NCI-H2171 (cell line): Measurements from ENCODE around the gene CD7.
A peak's percentile ranks its signal among the peaks of the same experiment; 100 is the strongest.

ENCODE experiments used
- DNase-seq: peaks from one replicate; lab custom pipeline; 2025; lab: John Stamatoyannopoulos, UW

The CD7 gene

GRCh38 chr17:82278308-82278707 is 39.1 kb downstream of the CD7 start:
- no peak for DNase-seq

- peak; percentile 72 for DNase-seq
Measured at GRCh38 chr17:82277851-82278250, 39.6 kb downstream of the CD7 start.

DNA sequence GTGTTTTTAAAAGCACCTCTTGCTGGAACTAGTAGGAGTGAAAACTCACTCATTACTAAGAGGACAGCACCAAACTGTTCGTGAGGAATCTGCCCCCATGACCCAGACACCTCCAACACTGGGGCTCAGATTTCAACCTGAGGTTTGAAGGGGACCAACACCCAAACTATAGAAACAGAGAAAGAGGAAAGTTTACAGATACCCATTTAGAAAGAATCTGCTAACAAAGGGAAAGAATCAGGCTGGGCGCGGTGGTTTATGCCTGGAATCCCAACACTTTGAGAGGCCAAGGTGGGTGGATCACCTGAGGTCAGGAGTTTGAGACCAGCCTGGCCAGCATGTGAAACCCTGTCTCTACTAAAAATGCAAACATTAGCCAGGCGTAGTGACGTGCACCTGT is 40.5 kb downstream of the CD7 start:
- no peak for DNase-seq

DNA sequence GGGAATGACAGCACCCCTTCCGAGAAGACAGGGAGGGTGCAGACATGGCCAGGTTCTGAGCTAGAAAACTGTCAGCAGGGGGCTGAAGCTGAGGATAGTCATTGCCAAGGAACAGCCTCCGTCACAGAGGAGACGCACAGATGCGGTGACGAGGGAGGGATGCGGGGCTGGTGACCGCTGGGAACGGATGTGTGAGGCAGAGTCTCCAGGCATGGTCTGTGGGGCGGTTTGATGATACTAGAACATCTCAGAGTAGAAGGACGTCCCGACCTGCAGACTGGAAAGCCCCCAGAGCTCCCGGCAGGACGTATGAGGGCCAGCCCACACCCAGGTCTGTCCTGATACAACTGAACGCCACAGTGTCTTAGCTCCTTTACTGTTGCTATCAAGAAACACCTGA is 42.1 kb downstream of the CD7 start:
- DNase-seq = no peak

GRCh38 chr17:82274134-82275020 is 43.0 kb downstream of the CD7 start:
- no peak for DNase-seq

DNA sequence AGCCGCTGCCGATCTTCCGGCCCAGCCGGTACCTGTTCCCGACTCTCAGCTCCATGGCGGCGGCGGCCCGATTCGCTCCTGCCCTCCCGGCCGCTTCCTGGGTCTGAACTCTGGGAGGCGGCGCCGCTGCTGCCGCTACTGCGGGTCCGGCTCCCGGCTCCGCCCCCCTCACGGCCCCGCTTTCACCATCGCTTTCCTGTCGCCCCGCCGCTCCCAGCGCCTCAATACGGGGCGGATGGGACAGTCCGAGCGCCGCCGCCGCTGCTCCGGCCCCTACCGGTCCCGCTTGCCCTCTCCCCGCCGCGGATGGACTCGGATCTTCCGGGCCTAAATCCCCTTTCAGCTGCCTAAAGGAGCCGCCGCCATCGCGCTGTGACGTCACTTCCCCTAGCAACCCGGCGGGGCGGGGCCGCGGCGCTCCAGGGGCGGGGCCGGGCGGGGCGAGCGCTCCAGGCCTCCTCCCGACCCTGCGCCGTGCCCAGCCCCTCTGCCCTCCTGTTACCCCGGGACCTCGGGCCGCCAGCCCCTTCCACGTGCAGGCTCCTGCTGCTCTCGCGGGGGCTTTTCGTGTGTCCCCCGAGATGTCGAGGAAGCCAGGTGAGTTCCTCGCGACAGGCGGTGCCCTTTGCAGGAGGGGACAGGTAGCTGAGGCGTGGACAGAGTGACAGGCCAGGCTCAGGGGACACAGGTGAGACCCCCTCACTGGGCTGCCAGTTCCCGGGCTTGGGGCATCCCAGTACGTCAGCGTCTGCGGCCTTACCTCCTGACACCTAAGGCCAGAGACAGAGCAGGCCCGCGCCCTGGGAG is 43.9 kb downstream of the CD7 start, which contains the start of gene CSNK1D:
TSS of gene CSNK1D (minus strand) at position 374 of the 807 bp plus-strand sequence. CDS start at position 55, 319 bp downstream.
- DNase-seq = peak; percentile 91

- no peak for DNase-seq
Measured at GRCh38 chr17:82272495-82273326, 44.7 kb downstream of the CD7 start.

DNA sequence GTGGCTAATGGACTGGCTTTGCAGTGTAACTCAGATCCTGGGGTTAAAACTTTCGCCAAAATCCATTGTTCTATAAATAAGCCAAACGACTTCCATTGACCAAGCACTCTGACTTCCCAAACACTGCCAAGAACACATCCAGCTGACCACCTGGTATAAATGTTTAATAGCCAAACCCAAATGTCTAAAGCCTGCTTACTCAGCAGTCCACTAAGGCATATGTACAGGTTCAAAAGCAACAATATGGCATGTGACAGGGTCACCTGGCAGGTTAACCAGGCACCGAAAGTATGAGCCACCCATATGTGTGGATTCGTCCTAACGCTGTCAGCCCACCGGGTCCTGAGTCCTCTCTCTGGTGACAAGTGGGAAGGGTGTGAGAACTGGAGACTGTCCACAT is 46.0 kb downstream of the CD7 start:
- DNase-seq = no peak

- DNase-seq = no peak
Measured at GRCh38 chr17:82270651-82271050, 46.8 kb downstream of the CD7 start.

GRCh38 chr17:82269882-82270500 is 47.4 kb downstream of the CD7 start:
- DNase-seq = no peak

GRCh38 chr17:82269138-82269881 is 48.1 kb downstream of the CD7 start:
- DNase-seq = no peak

DNA sequence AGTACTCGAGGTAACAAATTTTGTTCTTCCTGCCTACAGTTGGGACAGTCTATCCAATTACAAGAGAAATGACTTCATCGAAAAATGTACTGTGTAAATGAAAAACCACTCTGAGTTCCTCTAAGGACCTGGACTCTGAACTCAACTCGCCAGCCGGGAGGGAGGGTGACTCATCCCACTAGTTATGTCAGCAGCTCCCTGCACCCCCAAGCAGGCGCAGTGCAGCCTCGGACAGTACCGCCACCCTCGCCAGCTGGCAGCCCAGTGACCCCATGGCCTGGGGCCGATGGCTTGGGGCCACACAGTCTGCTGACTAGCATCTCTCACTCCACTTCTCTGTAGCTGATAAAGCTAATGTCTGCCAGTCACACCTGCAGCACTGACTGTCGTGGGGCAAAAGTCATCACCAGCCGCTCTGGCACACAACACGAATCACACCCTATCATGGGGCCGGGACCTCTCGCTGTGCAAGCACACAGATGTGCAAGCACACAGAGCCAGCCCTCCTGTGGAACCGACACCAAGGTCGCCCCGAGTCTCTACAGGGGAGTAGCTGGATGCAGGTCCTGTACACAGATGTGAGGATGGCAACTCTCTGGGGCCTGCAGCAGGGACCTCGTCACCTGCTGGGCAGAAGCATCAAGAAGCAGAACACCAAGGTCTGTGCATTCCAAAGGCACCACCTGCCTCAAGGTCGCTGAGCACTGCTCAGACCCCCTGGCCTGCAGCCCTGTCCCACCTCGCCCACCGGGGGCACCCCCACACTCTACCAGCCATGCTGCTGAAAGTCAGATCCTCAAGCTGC is 49.6 kb downstream of the CD7 start:
- no peak for DNase-seq

- DNase-seq = no peak
Measured at GRCh38 chr17:82266142-82266541, 51.3 kb downstream of the CD7 start.
